OCI-LY1 (cell line): ENCODE data around the gene SH3BP1.
"Not testable (repeated sequence)": the region's sequence is repeated elsewhere in the genome, so short reads cannot be mapped to it uniquely, and the experiment has no call there.

Experiments used
- EZH2 ChIP-seq: fragments of 200-600 bp; sonication (generic), shearing (Covaris generic); IDR thresholded peaks from 2 replicates; pipeline ENCODE4 v1.8.0; 2017; ENCODE audit warnings: borderline replicate concordance, mixed run types, mild to moderate bottlenecking, antibody characterized with exemption, low read length, moderate library complexity, mixed read lengths
- TF ChIP-seq, protein P1 (sequence below): fragments of 200-600 bp; sonication (generic), shearing (Covaris generic); IDR thresholded peaks from 2 replicates; pipeline ENCODE4 v1.5.1; 2017; ENCODE audit warnings: mild to moderate bottlenecking, antibody characterized with exemption, low read length, moderate library complexity, mixed read lengths

DNA sequence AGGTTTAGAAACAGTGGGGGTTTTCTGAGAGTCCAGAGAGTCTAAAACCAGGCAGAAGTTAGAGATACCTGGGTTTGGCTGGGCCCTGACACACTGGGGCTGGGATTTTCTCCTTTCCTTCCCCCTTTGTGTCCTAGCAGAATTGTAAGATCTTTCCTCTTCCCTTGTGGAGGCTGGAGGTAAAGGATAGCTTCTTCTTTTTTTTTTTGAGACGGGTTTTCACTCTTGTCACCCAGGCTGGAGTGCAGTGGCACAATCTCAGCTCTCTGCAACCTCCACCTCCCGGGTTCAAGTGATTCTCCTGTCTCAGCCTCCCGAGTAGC is 29.4 kb upstream of the SH3BP1 start:
- TF ChIP-seq, protein P1, sequence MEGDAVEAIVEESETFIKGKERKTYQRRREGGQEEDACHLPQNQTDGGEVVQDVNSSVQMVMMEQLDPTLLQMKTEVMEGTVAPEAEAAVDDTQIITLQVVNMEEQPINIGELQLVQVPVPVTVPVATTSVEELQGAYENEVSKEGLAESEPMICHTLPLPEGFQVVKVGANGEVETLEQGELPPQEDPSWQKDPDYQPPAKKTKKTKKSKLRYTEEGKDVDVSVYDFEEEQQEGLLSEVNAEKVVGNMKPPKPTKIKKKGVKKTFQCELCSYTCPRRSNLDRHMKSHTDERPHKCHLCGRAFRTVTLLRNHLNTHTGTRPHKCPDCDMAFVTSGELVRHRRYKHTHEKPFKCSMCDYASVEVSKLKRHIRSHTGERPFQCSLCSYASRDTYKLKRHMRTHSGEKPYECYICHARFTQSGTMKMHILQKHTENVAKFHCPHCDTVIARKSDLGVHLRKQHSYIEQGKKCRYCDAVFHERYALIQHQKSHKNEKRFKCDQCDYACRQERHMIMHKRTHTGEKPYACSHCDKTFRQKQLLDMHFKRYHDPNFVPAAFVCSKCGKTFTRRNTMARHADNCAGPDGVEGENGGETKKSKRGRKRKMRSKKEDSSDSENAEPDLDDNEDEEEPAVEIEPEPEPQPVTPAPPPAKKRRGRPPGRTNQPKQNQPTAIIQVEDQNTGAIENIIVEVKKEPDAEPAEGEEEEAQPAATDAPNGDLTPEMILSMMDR, result not testable (repeated sequence)
- not testable (repeated sequence) for TF ChIP-seq EZH2
